Liver (tissue), 9 donors: ENCODE data around the gene PKD2L1. TPM values are rescaled to one million over a fixed set of nuclear protein-coding genes. Genes with fewer than 3 reads are reported as not detected.
"Not testable (repeated sequence)": the region's sequence is repeated elsewhere in the genome, so short reads cannot be mapped to it uniquely, and the experiment has no call there.

ENCODE experiments used
- DNase-seq: peaks from one replicate; pipeline ENCODE4 v3.0.0-alpha.2; 2017; ENCODE audit warnings: low spot score
- H3K27ac ChIP-seq, 2 donors: one replicate each; pipeline ENCODE4 v1.7.0; 2013; ENCODE audit warnings: inconsistent platforms in 2 of 2, low read length in 2 of 2, control low read depth in 1 of 2, low read depth in 1 of 2, mild to moderate bottlenecking in 1 of 2
- H3K27me3 ChIP-seq, 4 donors: one replicate each; pipeline versions ENCODE4 v1.6.1 to v1.7.0; 2013; ENCODE audit warnings: low read length in 3 of 4, inconsistent platforms in 1 of 4, mild to moderate bottlenecking in 1 of 4, moderate library complexity in 1 of 4; ENCODE audit not compliant: control insufficient read depth in 4 of 4, insufficient read depth in 4 of 4
- H3K36me3 ChIP-seq, 4 donors: one replicate each; pipeline versions ENCODE4 v1.6.1 to v1.7.0; 2013; ENCODE audit warnings: low read length in 3 of 4, mild to moderate bottlenecking in 3 of 4, low read depth in 1 of 4, moderate library complexity in 1 of 4; ENCODE audit not compliant: control insufficient read depth in 4 of 4, insufficient read depth in 3 of 4
- H3K4me1 ChIP-seq, 4 donors: one replicate each; pipeline versions ENCODE4 v1.6.1 to v1.7.0; 2013; ENCODE audit warnings: low read length in 3 of 4, mild to moderate bottlenecking in 3 of 4, moderate library complexity in 1 of 4; ENCODE audit not compliant: control insufficient read depth in 4 of 4, insufficient read depth in 4 of 4
- H3K4me3 ChIP-seq, 3 donors: one replicate each; pipeline versions ENCODE4 v1.6.1 to v1.7.0; 2013; ENCODE audit warnings: low read length in 3 of 3, control low read depth in 1 of 3, low read depth in 1 of 3, mild to moderate bottlenecking in 1 of 3
- H3K9ac ChIP-seq, 2 donors: one replicate each; pipeline ENCODE4 v1.7.0; 2013; ENCODE audit warnings: low read length in 2 of 2, mild to moderate bottlenecking in 2 of 2, moderate library complexity in 2 of 2, control low read depth in 1 of 2, low read depth in 1 of 2
- H3K9me3 ChIP-seq, 4 donors: one replicate each; pipeline versions ENCODE4 v1.6.1 to v1.7.0; 2013; ENCODE audit warnings: low read length in 3 of 4; ENCODE audit not compliant: control insufficient read depth in 4 of 4
- CTCF ChIP-seq: fragments of 150-350 bp; IDR thresholded peaks from 2 replicates; pipeline ENCODE4 v1.5.1; 2017; ENCODE audit warnings: improper control_type of control experiment, low read depth, low read length; ENCODE audit not compliant: missing input control
- FOXA1 ChIP-seq: IDR thresholded peaks from 2 replicates; pipeline ENCODE4 v1.6.1; 2016; ENCODE audit warnings: antibody characterized with exemption
- FOXA2 ChIP-seq: IDR thresholded peaks from 2 replicates; pipeline ENCODE4 v1.6.1; 2016; ENCODE audit warnings: antibody characterized with exemption
- HNF4A ChIP-seq, 2 donors: conservative IDR thresholded peaks; 2 replicates each; pipeline ENCODE4 v1.6.1; 2016; ENCODE audit warnings: antibody characterized with exemption in 2 of 2, mild to moderate bottlenecking in 2 of 2
- JUND ChIP-seq, 2 donors: IDR thresholded peaks; 2 replicates each; pipeline ENCODE4 v1.6.1; 2016; ENCODE audit warnings: antibody characterized with exemption in 2 of 2
- MAX ChIP-seq: IDR thresholded peaks from 2 replicates; pipeline ENCODE4 v1.6.1; 2016; ENCODE audit warnings: antibody characterized with exemption
- NR2F2 ChIP-seq: IDR thresholded peaks from 2 replicates; pipeline ENCODE4 v1.6.1; 2016; ENCODE audit warnings: antibody characterized with exemption
- RAD21 ChIP-seq, 2 donors: IDR thresholded peaks; 2 replicates each; pipeline ENCODE4 v1.6.1; 2016; ENCODE audit warnings: antibody characterized with exemption in 2 of 2, mild to moderate bottlenecking in 2 of 2
- ZBTB33 ChIP-seq: IDR thresholded peaks from 2 replicates; pipeline ENCODE4 v1.6.1; 2016; ENCODE audit warnings: antibody characterized with exemption
- WGBS: extraction: QIAGEN DNeasy Blood & Tissue Kit; methylation state at CpG from one replicate; pipeline ENCODE4 v1.1.7; 2013; 5-methylcytosine and 5-hydroxymethylcytosine counted together
- polyA plus RNA-seq, 2 donors: library from polyadenylated mRNA; stranded (reverse) in 1 of 2; unstranded in 1 of 2; fragments of 200-250 nt in 1 of 2; fragments of >200 nt in 1 of 2; fragmentation: Nextera tagmentation in 1 of 2; extraction: Ambion mirVana in 1 of 2; gene quantifications; one replicate each; pipeline versions ENCODE4 v1.2.1 to v1.2.3, GENCODE V29; 2013 to 2015
- total RNA-seq, 2 donors: library from RNA; depleted of rRNA; stranded (reverse); fragments of >200 nt; gene quantifications; one replicate each; pipeline ENCODE4 v1.2.3, GENCODE V29; 2014
- TF ChIP-seq, protein P1 (sequence below): IDR thresholded peaks from 2 replicates; pipeline ENCODE4 v1.6.1; 2016; ENCODE audit warnings: antibody characterized with exemption
- donor health status: healthy.
- donor health status: healthy.
- donor health status: healthy.
- donor health status: healthy.
- donor health status: healthy.

Gene PKD2L1
- total and polyA plus RNA-seq, 4 donors: 0.06 to 0.15 (median 0.11) TPM

DNA sequence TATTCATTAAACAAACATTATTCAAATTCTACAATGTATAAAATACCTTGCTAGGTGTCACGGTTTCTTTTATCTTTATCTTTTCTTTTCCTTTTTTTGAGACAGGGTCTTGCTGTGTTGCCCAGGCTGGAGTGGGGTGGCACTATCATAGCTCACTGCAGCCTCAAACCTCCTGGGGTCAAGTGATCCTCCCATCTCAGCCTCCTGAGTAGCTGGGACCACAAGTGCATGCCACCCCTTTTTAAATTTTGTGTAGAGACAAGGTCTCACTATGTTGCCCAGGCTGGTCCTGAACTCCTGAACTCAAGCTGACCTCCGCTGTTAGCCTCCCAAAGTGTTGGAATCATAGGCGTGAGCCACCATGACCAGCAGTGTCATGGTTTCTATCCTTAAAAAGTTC is 25.6 kb downstream of the PKD2L1 start:
- H3K4me3 ChIP-seq: no peak overlapping the region
- H3K27me3 ChIP-seq: peaks cover 0 to 2% (median 0%) of the 10 kb centered on the region in 4 donors
- no peaks in the 10 kb centered on the region for H3K9me3 ChIP-seq
- WGBS: 90% methylated on average over 3 of the region's 3 CpGs
- no peaks in the 10 kb centered on the region for H3K36me3 ChIP-seq
- peaks cover 0 to 3% (median 3%) of the 10 kb centered on the region in 4 donors for H3K4me1 ChIP-seq
- no peak for DNase-seq
- H3K27ac ChIP-seq: no peak overlapping the region
- TF ChIP-seq FOXA1 (no peak), RAD21 (IDR thresholded peaks at IDR 0.05) (no peak), NR2F2 (no peak), CTCF (no peak), JUND (IDR thresholded peaks at IDR 0.05) (no peak), FOXA2 (no peak), HNF4A (conservative IDR thresholded peaks at IDR 0.05) (no peak), MAX (no peak), ZBTB33 (no peak)
- TF ChIP-seq, protein P1, sequence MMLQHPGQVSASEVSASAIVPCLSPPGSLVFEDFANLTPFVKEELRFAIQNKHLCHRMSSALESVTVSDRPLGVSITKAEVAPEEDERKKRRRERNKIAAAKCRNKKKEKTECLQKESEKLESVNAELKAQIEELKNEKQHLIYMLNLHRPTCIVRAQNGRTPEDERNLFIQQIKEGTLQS: no peak
- no peak overlapping the region for H3K9ac ChIP-seq

DNA sequence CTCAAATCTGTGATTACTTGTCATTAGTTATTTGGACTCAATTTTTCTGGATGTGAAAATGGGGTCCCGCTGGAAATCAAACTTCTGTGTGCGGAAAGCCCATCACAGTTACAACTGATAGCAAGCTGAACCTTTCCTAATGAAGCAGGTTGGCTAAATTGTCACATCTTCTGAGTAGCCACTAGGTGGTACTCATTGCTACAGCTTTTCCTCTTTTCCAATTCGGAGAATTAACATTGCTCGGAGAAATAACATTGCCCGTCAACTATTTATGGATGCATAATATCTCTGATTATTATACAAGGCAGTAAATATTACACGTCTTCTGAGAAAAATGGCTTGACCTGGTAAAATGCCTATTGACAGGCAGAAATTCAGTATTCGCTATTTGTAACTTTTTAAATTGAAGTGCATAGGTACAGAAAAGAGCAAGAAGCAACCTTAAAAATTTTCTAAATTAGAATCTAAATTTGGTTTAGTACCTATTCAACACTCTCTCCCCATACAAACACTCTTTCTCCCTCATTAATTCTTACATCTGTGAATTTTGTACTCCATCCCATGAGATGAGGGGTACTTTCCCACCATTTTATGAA is 26.2 kb downstream of the PKD2L1 start:
- Histone ChIP-seq H3K9me3 (no peaks in the 10 kb centered on the region), H3K27ac (no peak overlapping the region), H3K36me3 (no peaks in the 10 kb centered on the region), H3K4me3 (no peak overlapping the region), H3K27me3 (peaks cover 0 to 2% (median 0%) of the 10 kb centered on the region in 4 donors), H3K4me1 (peaks cover 0 to 7% (median 5%) of the 10 kb centered on the region in 4 donors), H3K9ac (no peak overlapping the region)
- 22% methylated on average over 7 of the region's 7 CpGs for WGBS
- peak; percentile 79 to 85 for TF ChIP-seq RAD21 (IDR thresholded peaks at IDR 0.05)
- TF ChIP-seq, protein P1: no peak
- TF ChIP-seq NR2F2: no peak
- TF ChIP-seq FOXA1: no peak
- no peak for TF ChIP-seq FOXA2
- peak; percentile 56 for TF ChIP-seq CTCF
- TF ChIP-seq ZBTB33: no peak
- DNase-seq: no peak

GRCh38 chr10:100301123-100301522 is 28.9 kb downstream of the PKD2L1 start:
- not testable (repeated sequence) for H3K4me1 ChIP-seq, H3K36me3 ChIP-seq, H3K9ac ChIP-seq, H3K27me3 ChIP-seq, H3K4me3 ChIP-seq, DNase-seq, H3K27ac ChIP-seq, H3K9me3 ChIP-seq
- 73% methylated on average over 5 of the region's 5 CpGs for WGBS
